HG03045 (cell line): Measurements from ENCODE around the gene GDF11.

ENCODE experiments used
- ATAC-seq: cut with Tn5 transposase; IDR thresholded peaks from one replicate; pipeline ENCODE4 v1.9.1; 2021; ENCODE audit warnings: mild to moderate bottlenecking, moderate library complexity; ENCODE audit not compliant: unreplicated experiment

Gene GDF11

GRCh38 chr12:55722948-55723347, 20.0 kb upstream of the GDF11 start:
- no peak for ATAC-seq

DNA sequence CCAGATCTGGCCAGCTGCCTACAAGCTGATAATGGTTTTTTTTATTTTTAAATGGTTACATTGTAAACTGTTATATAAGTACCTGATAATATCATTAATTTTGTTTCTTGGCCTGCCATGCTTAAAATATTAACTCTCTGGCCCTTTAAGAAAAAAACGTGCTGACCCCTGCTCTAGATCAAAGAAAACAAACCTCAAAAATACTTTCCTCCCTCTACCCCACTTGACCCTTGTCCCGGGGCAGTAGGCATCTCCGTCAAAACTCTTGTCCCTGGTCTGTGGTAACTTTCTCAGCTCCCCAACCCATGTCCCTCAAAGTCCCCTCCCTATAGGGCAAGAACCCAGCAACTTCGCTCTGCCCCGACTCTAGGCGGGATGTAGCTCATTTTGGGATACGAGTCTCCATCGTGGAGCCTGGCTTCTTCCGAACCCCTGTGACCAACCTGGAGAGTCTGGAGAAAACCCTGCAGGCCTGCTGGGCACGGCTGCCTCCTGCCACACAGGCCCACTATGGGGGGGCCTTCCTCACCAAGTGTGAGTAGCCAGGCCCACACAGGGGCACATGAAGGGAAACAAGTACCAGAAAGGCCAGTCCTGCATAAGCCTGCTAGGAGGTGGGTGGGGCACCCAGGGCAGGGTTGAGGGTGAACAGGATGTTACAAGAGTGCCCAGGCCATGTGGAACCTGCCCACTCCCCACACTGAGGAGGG, 19.3 kb upstream of the GDF11 start:
- ATAC-seq: no peak

DNA sequence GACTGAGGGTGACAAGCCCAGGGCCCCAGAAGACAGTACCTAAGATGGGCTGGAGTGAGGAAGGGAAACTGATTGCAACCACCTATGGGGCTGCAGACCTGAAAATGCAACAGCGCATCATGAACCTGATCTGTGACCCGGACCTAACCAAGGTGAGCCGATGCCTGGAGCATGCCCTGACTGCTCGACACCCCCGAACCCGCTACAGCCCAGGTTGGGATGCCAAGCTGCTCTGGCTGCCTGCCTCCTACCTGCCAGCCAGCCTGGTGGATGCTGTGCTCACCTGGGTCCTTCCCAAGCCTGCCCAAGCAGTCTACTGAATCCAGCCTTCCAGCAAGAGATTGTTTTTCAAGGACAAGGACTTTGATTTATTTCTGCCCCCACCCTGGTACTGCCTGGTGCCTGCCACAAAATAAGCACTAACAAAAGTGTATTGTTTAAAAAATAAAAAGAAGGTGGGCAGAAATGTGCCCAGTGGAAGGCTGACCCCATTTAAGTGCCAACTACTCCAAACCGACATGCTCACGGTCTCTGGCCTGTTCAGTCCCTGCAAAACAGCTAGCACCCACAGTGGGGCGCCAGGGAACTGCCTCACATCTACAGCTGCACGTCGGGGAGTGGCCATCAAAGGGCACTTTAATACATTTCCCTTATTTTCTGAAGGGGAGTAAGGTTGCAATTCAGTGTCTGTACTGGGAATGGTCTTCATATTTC, 18.5 kb upstream of the GDF11 start:
- no peak for ATAC-seq

- no peak for ATAC-seq
These were observed 18.0 kb upstream of the GDF11 start for GRCh38 chr12:55724940-55725309.

DNA sequence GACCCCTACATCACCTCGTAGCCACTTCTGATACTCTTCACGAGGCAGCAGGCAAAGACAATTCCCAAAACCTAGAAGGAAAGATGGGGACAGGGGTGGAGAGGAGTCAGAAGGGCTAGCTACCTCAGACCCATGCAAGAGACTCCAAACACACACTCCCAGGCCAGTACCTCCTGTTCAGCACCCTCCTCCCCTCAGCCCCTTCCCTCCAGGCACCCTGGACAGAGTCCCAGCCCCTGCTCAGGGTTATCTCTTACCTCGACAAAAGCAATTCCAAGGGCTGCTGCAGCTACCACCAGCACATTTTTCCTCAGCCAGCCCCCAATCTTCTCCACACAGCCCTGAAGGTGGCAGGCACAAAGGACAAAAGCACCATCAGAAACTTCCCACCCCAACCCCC, 17.4 kb upstream of the GDF11 start:
- ATAC-seq: no peak

GRCh38 chr12:55726971-55727370, 16.0 kb upstream of the GDF11 start:
- no peak for ATAC-seq

DNA sequence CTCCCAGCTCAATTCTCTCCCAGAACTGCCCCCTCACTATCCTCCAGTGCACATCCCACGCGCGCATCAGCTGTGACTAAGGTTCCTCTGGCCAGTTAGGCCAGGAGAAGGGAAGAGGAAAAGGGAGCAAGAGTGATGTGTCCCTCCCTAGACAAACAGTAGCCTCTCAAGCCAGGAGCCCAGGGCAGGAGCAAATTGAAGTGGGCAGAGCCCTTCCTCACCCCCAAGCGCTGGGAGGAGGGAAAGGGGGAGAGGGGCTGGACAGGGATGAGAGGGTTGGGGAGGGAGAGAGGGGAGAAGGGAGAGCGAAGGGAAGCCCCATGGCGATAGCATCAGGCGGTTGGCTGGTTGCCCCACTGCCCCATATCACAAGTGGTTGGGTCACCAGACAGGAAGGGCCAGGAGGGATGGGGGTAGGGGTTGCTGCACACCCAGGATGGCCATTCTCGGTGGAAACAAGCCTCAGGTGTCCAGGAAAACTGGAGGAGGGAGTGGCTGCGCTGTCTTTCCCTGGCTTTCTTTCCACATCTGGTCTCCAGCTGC, 15.2 kb upstream of the GDF11 start:
- no peak for ATAC-seq

- ATAC-seq: peak; percentile 21
These were observed 14.6 kb upstream of the GDF11 start for GRCh38 chr12:55728186-55728938.

DNA sequence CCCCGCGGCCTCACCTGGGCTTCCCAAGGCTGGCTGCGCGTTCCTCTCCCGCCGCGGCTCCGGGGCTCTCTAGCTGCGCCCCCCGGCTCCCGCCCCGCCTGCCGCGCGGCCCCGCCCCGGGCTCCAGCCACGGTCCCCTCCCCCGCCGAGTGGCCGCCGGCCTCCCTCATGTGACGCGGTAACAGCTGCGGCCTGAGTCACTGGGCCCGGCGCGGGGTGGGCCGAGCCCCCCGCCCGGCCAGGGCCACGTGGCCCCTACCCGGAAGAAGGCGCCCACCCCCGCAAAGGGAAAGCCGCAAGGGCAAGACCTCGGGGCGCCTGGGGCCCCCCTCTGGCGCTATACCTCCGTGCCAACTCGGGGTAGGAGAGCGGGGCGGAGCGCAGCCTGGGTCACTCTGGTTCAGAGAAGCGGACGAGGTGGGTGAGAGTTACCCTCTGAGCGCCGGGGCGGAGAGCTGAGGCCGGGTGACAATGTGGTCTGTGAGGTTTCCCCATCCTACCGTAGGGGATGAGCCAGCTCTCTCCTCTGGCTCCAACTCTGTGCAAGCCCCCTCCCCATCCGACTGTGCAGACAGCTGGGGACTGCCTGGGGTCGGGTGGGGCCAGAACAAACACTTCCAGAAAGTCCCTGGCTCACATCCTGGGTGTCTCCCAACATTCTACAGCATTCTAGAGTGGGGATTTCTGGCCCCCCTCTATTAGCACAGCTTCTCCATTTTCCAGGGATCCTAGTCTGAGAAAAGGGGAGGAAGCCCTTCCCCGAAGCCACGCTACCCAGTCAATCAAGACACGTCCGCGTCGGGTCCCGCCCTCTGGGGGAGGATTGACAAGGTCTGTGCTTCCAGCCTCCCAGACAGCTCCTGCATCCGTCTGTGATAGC, 13.7 kb upstream of the GDF11 start, which contains the start of gene CD63:
CD63 (minus strand) TSS at position 71 of the 880 bp plus-strand sequence. CDS start 668 bp downstream, outside the sequence.
- peak; percentile 70 for ATAC-seq

GRCh38 chr12:55729819-55730818, 12.8 kb upstream of the GDF11 start:
- ATAC-seq: peak; percentile 33

DNA sequence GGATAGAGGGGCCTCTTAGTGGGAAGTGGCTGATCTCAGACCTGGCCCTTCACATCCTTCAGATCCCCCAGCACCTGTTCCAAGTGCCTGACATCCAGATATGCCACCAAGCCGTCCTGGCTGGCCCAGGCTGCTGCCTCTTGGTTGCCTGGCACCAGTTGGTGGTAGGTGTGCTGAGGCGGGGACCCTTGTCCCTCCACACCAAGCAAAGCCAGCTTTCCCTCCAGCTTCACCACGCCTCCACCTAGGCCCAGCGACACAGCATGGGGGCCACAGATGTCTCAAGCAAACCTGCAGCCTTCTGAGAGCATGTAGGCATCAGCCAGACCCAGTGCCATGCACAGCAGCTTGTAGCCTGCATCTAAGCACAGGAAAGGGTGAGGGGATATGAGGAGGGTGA, 10.6 kb upstream of the GDF11 start:
- ATAC-seq: no peak

GRCh38 chr12:55733021-55733555, 9.8 kb upstream of the GDF11 start:
- no peak for ATAC-seq

GRCh38 chr12:55733858-55734257, 9.1 kb upstream of the GDF11 start:
- no peak for ATAC-seq

DNA sequence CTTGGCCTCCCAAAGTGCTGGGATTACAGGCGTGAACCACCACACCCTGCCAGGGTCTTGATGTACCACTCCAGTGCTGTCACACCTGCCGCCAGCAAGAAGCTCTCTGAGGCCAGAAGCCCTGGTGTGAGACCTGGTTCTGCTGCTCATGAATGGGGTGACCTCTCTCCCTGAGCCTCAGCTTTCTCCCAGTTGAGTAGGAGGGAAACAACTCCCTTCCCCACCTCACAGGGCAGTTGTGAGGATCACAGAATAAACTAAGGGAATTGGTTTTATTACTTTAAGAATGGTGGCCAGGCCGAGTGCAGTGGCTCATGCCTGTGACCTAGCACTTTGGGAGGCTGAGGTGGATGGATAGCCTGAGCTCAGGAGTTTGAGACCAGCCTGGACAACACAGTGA, 8.3 kb upstream of the GDF11 start:
- no peak for ATAC-seq

- no peak for ATAC-seq
These were observed 6.8 kb upstream of the GDF11 start for GRCh38 chr12:55736076-55736475.

GRCh38 chr12:55736780-55737580, 5.9 kb upstream of the GDF11 start:
- no peak for ATAC-seq

- ATAC-seq: no peak
These were observed 5.3 kb upstream of the GDF11 start for GRCh38 chr12:55737581-55738122.
